AML-193 (cell line): ENCODE measurements around the gene ENTREP1.

ENCODE experiments used
- DNase-seq, 2 experiments: peaks; one replicate each; lab custom pipeline; 2025; lab: John Stamatoyannopoulos, UW

Gene ENTREP1

GRCh38 chr9:69364510-69365150 is 39.6 kb downstream of the ENTREP1 start:
- no peak for DNase-seq

- no peak for DNase-seq
Observed at GRCh38 chr9:69370430-69370829, 45.4 kb downstream of the ENTREP1 start.

- DNase-seq, result no peak
Observed at GRCh38 chr9:69371001-69371400, 46.0 kb downstream of the ENTREP1 start.

- DNase-seq, result no peak
Observed at GRCh38 chr9:69376651-69377050, 51.6 kb downstream of the ENTREP1 start.

GRCh38 chr9:69377291-69377690 is 52.3 kb downstream of the ENTREP1 start:
- no peak for DNase-seq

GRCh38 chr9:69377981-69378380 is 53.0 kb downstream of the ENTREP1 start:
- DNase-seq, result no peak

GRCh38 chr9:69379270-69379982 is 54.4 kb downstream of the ENTREP1 start:
- DNase-seq, result no peak

GRCh38 chr9:69380301-69380700 is 55.3 kb downstream of the ENTREP1 start:
- no peak for DNase-seq

GRCh38 chr9:69380811-69381210 is 55.8 kb downstream of the ENTREP1 start:
- DNase-seq, result no peak

GRCh38 chr9:69382135-69382534 is 57.1 kb downstream of the ENTREP1 start:
- DNase-seq, result no peak

- DNase-seq, result no peak
Observed at GRCh38 chr9:69385581-69386033, 60.6 kb downstream of the ENTREP1 start.

- no peak for DNase-seq
Observed at GRCh38 chr9:69386651-69387050, 61.6 kb downstream of the ENTREP1 start.

- no peak for DNase-seq
Observed at GRCh38 chr9:69388596-69388995, 63.6 kb downstream of the ENTREP1 start.

GRCh38 chr9:69389437-69389995 is 64.5 kb downstream of the ENTREP1 start:
- no peak for DNase-seq

GRCh38 chr9:69391487-69391886 is 66.5 kb downstream of the ENTREP1 start:
- DNase-seq, result no peak

GRCh38 chr9:69391946-69392345 is 66.9 kb downstream of the ENTREP1 start:
- no peak for DNase-seq

- no peak for DNase-seq
Observed at GRCh38 chr9:69392826-69393225, 67.8 kb downstream of the ENTREP1 start.

- no peak for DNase-seq
Observed at GRCh38 chr9:69393425-69393824, 68.4 kb downstream of the ENTREP1 start.

- no peak for DNase-seq
Observed at GRCh38 chr9:69395718-69396117, 70.7 kb downstream of the ENTREP1 start.

GRCh38 chr9:69396759-69397158 is 71.7 kb downstream of the ENTREP1 start:
- DNase-seq, result no peak

GRCh38 chr9:69397384-69398214 is 72.6 kb downstream of the ENTREP1 start:
- no peak for DNase-seq

- DNase-seq, result no peak
Observed at GRCh38 chr9:69400470-69400869, 75.5 kb downstream of the ENTREP1 start.
